HepG2 (cell line): Measurements from ENCODE around the gene SKI. TPM values are rescaled to one million over a fixed set of nuclear protein-coding genes. Genes with fewer than 3 reads are reported as not detected.

Source experiments
- CREBL2 ChIP-seq: sonication (generic); formaldehyde crosslinking; IDR thresholded peaks from 2 replicates; pipeline ENCODE4 v1.8.1; 2023; ENCODE audit warnings: missing genetic modification reagents, mild to moderate bottlenecking, borderline replicate concordance
- KDM2A ChIP-seq: sonication (generic); formaldehyde crosslinking; IDR thresholded peaks from 2 replicates; pipeline ENCODE4 v1.4.0; 2020; ENCODE audit warnings: low read depth, missing genetic modification reagents, borderline replicate concordance
- SALL1 ChIP-seq: sonication (generic); formaldehyde crosslinking; IDR thresholded peaks from 2 replicates; pipeline ENCODE4 v1.8.0; 2022; ENCODE audit warnings: mild to moderate bottlenecking, missing genetic modification reagents
- SMAD3 ChIP-seq: sonication (generic); formaldehyde crosslinking; IDR thresholded peaks from 2 replicates; pipeline ENCODE4 v1.4.0; 2020; ENCODE audit warnings: missing genetic modification reagents
- ZFX ChIP-seq: sonication (generic); formaldehyde crosslinking; IDR thresholded peaks from 2 replicates; pipeline ENCODE4 v1.4.0; 2020; ENCODE audit warnings: mild to moderate bottlenecking, low read depth, missing genetic modification reagents, moderate library complexity
- ZNF205 ChIP-seq: IDR thresholded peaks from 2 replicates; pipeline ENCODE4 v1.6.1; 2018; ENCODE audit warnings: missing biosample characterization, missing genetic modification reagents
- ZNF264 ChIP-seq: sonication (generic); formaldehyde crosslinking; IDR thresholded peaks from 2 replicates; pipeline ENCODE4 v1.4.0; 2020; ENCODE audit warnings: missing genetic modification reagents
- ZNF367 ChIP-seq: sonication (generic); formaldehyde crosslinking; IDR thresholded peaks from 2 replicates; pipeline ENCODE4 v1.4.0; 2020; ENCODE audit warnings: missing genetic modification reagents, borderline replicate concordance
- ZNF510 ChIP-seq: sonication (generic); formaldehyde crosslinking; IDR thresholded peaks from 2 replicates; pipeline ENCODE4 v1.4.0; 2020; ENCODE audit warnings: low read depth, mild to moderate bottlenecking, missing genetic modification reagents
- polyA plus RNA-seq, 8 experiments: library from polyadenylated mRNA; depleted of rRNA in 3 of 8; stranded (reverse) in 7 of 8; unstranded in 1 of 8; fragments of >200 nt; fragmentation: Illumina TruSeq in 4 of 8; extraction: Trizol in 4 of 8; gene quantifications; 2 replicates each; pipeline versions ENCODE4 v1.2.1 to v1.2.3, GENCODE V29; 2011 to 2016; ENCODE audit warnings: low read depth in 4 of 8, missing spikeins in 1 of 8, mixed read lengths in 1 of 8; ENCODE audit not compliant: insufficient read depth in 1 of 8
- total RNA-seq, 5 experiments: library from RNA; depleted of rRNA; stranded (reverse); fragments of >200 nt; fragmentation: Illumina TruSeq; extraction: Trizol; gene quantifications; 2 replicates each; pipeline ENCODE4 v1.2.3, GENCODE V29; 2016; ENCODE audit warnings: low read depth in 1 of 5
- TF ChIP-seq, protein P1 (sequence below): sonication (generic); formaldehyde crosslinking; IDR thresholded peaks from 2 replicates; pipeline ENCODE4 v1.4.0; 2020; ENCODE audit warnings: missing genetic modification reagents, borderline replicate concordance
- TF ChIP-seq, protein P2 (sequence below): sonication (generic); formaldehyde crosslinking; IDR thresholded peaks from 2 replicates; pipeline ENCODE4 v1.5.1; 2020; ENCODE audit warnings: mild to moderate bottlenecking, missing genetic modification reagents, moderate library complexity
- TF ChIP-seq, protein P3 (sequence below), 2 experiments: fragments of 450-650 bp in 1 of 2; sonication (generic) in 1 of 2; formaldehyde crosslinking; IDR thresholded peaks; 2 replicates each; pipeline versions ENCODE4 v1.5.0 to v1.8.0; 2020 to 2022; ENCODE audit warnings: mild to moderate bottlenecking in 1 of 2, missing genetic modification reagents in 1 of 2

SKI gene
- total and polyA plus RNA-seq, 2 of the 13 experiments (the other 11 are each of a cell fraction or from before 2014, with no cell fraction given), result 4.7 to 6.9 TPM

DNA sequence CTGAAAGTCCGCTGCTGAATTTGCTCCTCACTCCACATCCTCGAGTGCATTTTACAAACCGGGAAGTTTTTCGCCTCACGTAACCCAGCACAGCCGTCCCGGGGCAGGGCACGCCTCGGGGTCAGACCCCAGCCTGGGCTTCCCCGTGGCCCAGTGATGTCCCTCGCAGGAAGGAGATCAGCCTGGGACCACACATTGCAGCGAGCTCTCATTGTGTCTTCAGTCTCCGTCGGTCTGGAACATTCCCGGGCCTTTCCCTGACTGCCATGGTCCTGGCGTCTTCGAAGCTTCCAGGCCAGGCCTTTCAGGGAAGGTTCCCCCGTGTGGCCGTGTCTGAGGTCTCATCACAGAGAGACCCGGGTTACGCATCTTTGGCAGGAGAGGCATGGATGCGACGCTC, 119.8 kb downstream of the SKI start (continued):
- TF ChIP-seq ZFX (CRISPR knock-in tag) (0 out of 2 replicates have a peak, but pooled peaks have one; percentile 26), ZNF264 (no peak), SALL1 (CRISPR knock-in tag) (0 out of 2 replicates have a peak, but pooled peaks have one; percentile 21), CREBL2 (CRISPR knock-in tag) (no peak), SMAD3 (CRISPR knock-in tag) (no peak), ZNF510 (CRISPR knock-in tag) (no peak), ZNF205 (CRISPR knock-in tag) (no peak), ZNF367 (no peak), KDM2A (CRISPR knock-in tag) (no peak)
- TF ChIP-seq, protein P1, sequence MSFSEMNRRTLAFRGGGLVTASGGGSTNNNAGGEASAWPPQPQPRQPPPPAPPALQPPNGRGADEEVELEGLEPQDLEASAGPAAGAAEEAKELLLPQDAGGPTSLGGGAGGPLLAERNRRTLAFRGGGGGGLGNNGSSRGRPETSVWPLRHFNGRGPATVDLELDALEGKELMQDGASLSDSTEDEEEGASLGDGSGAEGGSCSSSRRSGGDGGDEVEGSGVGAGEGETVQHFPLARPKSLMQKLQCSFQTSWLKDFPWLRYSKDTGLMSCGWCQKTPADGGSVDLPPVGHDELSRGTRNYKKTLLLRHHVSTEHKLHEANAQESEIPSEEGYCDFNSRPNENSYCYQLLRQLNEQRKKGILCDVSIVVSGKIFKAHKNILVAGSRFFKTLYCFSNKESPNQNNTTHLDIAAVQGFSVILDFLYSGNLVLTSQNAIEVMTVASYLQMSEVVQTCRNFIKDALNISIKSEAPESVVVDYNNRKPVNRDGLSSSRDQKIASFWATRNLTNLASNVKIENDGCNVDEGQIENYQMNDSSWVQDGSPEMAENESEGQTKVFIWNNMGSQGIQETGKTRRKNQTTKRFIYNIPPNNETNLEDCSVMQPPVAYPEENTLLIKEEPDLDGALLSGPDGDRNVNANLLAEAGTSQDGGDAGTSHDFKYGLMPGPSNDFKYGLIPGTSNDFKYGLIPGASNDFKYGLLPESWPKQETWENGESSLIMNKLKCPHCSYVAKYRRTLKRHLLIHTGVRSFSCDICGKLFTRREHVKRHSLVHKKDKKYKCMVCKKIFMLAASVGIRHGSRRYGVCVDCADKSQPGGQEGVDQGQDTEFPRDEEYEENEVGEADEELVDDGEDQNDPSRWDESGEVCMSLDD (CRISPR knock-in tag), result no peak
- TF ChIP-seq, protein P2, sequence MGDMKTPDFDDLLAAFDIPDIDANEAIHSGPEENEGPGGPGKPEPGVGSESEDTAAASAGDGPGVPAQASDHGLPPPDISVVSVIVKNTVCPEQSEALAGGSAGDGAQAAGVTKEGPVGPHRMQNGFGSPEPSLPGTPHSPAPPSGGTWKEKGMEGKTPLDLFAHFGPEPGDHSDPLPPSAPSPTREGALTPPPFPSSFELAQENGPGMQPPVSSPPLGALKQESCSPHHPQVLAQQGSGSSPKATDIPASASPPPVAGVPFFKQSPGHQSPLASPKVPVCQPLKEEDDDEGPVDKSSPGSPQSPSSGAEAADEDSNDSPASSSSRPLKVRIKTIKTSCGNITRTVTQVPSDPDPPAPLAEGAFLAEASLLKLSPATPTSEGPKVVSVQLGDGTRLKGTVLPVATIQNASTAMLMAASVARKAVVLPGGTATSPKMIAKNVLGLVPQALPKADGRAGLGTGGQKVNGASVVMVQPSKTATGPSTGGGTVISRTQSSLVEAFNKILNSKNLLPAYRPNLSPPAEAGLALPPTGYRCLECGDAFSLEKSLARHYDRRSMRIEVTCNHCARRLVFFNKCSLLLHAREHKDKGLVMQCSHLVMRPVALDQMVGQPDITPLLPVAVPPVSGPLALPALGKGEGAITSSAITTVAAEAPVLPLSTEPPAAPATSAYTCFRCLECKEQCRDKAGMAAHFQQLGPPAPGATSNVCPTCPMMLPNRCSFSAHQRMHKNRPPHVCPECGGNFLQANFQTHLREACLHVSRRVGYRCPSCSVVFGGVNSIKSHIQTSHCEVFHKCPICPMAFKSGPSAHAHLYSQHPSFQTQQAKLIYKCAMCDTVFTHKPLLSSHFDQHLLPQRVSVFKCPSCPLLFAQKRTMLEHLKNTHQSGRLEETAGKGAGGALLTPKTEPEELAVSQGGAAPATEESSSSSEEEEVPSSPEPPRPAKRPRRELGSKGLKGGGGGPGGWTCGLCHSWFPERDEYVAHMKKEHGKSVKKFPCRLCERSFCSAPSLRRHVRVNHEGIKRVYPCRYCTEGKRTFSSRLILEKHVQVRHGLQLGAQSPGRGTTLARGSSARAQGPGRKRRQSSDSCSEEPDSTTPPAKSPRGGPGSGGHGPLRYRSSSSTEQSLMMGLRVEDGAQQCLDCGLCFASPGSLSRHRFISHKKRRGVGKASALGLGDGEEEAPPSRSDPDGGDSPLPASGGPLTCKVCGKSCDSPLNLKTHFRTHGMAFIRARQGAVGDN (CRISPR knock-in tag), result peak; percentile 46; the same call in 1 of the 2 replicates
- TF ChIP-seq, protein P3, sequence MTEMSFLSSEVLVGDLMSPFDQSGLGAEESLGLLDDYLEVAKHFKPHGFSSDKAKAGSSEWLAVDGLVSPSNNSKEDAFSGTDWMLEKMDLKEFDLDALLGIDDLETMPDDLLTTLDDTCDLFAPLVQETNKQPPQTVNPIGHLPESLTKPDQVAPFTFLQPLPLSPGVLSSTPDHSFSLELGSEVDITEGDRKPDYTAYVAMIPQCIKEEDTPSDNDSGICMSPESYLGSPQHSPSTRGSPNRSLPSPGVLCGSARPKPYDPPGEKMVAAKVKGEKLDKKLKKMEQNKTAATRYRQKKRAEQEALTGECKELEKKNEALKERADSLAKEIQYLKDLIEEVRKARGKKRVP (CRISPR knock-in tag; IDR thresholded peaks at IDR 0.05), result no peak
